ENCODE data around the gene POLA1. TPM values are rescaled to one million over a fixed set of nuclear protein-coding genes. Genes with fewer than 3 reads are reported as not detected.

The POLA1 gene
- total and polyA plus RNA-seq, 2 of the 4 experiments (the other 2 are of a cell fraction) = 4.0 to 15.1 TPM

- Histone ChIP-seq H3K56ac (ENCODE audit: extremely low read depth, insufficient read depth, low read length) (no peak overlapping the region), H3K27ac (ENCODE audit: insufficient read depth, low read length) (no peak overlapping the region), H3K14ac (replicated peaks; ENCODE audit: low read depth, low read length) (no peak overlapping the region), H4K20me1 (ENCODE audit: insufficient read depth, low read length) (no peaks in the 10 kb centered on the region; the same call in 1 of the 2 replicates), H3K4ac (ENCODE audit: low read depth, low read length) (no peak overlapping the region), H3K27me3 (ENCODE audit: control insufficient read depth, insufficient read depth, low read length) (no peaks in the 10 kb centered on the region), H3K9me1 (ENCODE audit: insufficient read depth, low read length) (no peaks in the 10 kb centered on the region), H3K9me3 (ENCODE audit: control insufficient read depth, insufficient read depth, low read length) (no peaks in the 10 kb centered on the region), H3K4me3 (ENCODE audit: insufficient read depth, low read depth, low read length) (no peak overlapping the region), H2AK5ac (ENCODE audit: low read depth, low read length) (no peak overlapping the region), H2AK9ac (replicated peaks; ENCODE audit: low read depth, low read length, poor library complexity) (no peak overlapping the region), H2BK5ac (ENCODE audit: low read depth, low read length, poor library complexity, severe bottlenecking) (no peak overlapping the region), H2BK120ac (ENCODE audit: low read depth, low read length) (no peak overlapping the region), H4K8ac (ENCODE audit: low read depth in 2 of 2, low read length in 2 of 2) (no peak overlapping the region), H3K18ac (ENCODE audit: low read depth, low read length) (no peak overlapping the region), H3K23ac (ENCODE audit: low read depth, low read length) (no peak overlapping the region), H3K79me1 (ENCODE audit: low read depth in 1 of 2, low read length in 2 of 2) (0 out of 4 replicates have a peak, but pooled peaks cover 0 to 4% of the 10 kb centered on the region in 2 experiments), H4K5ac (ENCODE audit: low read depth, low read length) (no peak overlapping the region), H4K91ac (ENCODE audit: insufficient read depth, low read depth, low read length) (no peak overlapping the region), H2AFZ (replicated peaks; ENCODE audit: low read length, poor library complexity) (peak overlapping the region; percentile 33), H3K4me2 (ENCODE audit: low read depth, low read length) (no peak overlapping the region), H3K4me1 (ENCODE audit: control insufficient read depth, insufficient read depth, low read length) (no peaks in the 10 kb centered on the region), H2BK15ac (ENCODE audit: low read depth, low read length) (no peak overlapping the region), H3K36me3 (ENCODE audit: control insufficient read depth, insufficient read depth, low read length) (no peaks in the 10 kb centered on the region), H2BK20ac (ENCODE audit: low read depth, low read length) (no peak overlapping the region), H3K9ac (ENCODE audit: low read depth, low read length) (no peak overlapping the region)
- DNase-seq = no peak
- TF ChIP-seq RCOR1 (IDR thresholded peaks at IDR 0.05; ENCODE audit: insufficient replicate concordance, low read length) = no peak
- no peak for TF ChIP-seq FOS (IDR thresholded peaks at IDR 0.05; ENCODE audit: low read depth, low read length)
- TF ChIP-seq, protein P1, sequence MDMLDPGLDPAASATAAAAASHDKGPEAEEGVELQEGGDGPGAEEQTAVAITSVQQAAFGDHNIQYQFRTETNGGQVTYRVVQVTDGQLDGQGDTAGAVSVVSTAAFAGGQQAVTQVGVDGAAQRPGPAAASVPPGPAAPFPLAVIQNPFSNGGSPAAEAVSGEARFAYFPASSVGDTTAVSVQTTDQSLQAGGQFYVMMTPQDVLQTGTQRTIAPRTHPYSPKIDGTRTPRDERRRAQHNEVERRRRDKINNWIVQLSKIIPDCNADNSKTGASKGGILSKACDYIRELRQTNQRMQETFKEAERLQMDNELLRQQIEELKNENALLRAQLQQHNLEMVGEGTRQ (IDR thresholded peaks at IDR 0.05; ENCODE audit: low read depth, low read length) = no peak
- TF ChIP-seq NFE2L2 (IDR thresholded peaks at IDR 0.05; ENCODE audit: low read depth, low read length) = no peak
- TF ChIP-seq RAD21 (IDR thresholded peaks at IDR 0.05; ENCODE audit: low read length) = no peak
- TF ChIP-seq, protein P2, sequence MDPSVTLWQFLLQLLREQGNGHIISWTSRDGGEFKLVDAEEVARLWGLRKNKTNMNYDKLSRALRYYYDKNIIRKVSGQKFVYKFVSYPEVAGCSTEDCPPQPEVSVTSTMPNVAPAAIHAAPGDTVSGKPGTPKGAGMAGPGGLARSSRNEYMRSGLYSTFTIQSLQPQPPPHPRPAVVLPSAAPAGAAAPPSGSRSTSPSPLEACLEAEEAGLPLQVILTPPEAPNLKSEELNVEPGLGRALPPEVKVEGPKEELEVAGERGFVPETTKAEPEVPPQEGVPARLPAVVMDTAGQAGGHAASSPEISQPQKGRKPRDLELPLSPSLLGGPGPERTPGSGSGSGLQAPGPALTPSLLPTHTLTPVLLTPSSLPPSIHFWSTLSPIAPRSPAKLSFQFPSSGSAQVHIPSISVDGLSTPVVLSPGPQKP (IDR thresholded peaks at IDR 0.05; ENCODE audit: borderline replicate concordance, low read depth, low read length) = no peak
- no peak for TF ChIP-seq CTCF (conservative IDR thresholded peaks at IDR 0.05; ENCODE audit: low read depth, low read length)
- TF ChIP-seq MXI1 (IDR thresholded peaks at IDR 0.05; ENCODE audit: borderline replicate concordance, low read depth, low read length) = no peak
- no peak for TF ChIP-seq CHD1 (IDR thresholded peaks at IDR 0.05; ENCODE audit: low read depth, low read length)
- TF ChIP-seq CEBPB (IDR thresholded peaks at IDR 0.05; ENCODE audit: low read depth, low read length) = no peak
- no peak for TF ChIP-seq RFX5 (IDR thresholded peaks at IDR 0.05; ENCODE audit: low read depth, low read length)
- TF ChIP-seq MAFK (IDR thresholded peaks at IDR 0.05; ENCODE audit: low read depth, low read length) = no peak
- no peak for TF ChIP-seq SMC3 (IDR thresholded peaks at IDR 0.05; ENCODE audit: low read depth, low read length)
- no peak for TF ChIP-seq BHLHE40 (IDR thresholded peaks at IDR 0.05; ENCODE audit: low read depth, low read length)
- no peak for TF ChIP-seq POLR2A (IDR thresholded peaks at IDR 0.05; ENCODE audit: low read depth, low read length)
- TF ChIP-seq MAZ (IDR thresholded peaks at IDR 0.05; ENCODE audit: borderline replicate concordance, low read depth, low read length) = no peak
- no peak for ATAC-seq (ENCODE audit: low read depth)
- WGBS, 2 experiments (ENCODE audit: extremely low coverage in 2 of 2, insufficient read length in 1 of 2) = 80% methylated on average over 1 of the region's 6 CpGs; no CpG with 5 or more reads in 1 of the 2 experiments
- in situ Hi-C loops (cut with MboI; ENCODE audit: low sequenced_read_pairs) = no loop called here
- dilution Hi-C loops (cut with HindIII; ENCODE audit: low sequenced_read_pairs, unreplicated experiment) = no loop called here
- CTCF ChIA-PET = no interaction called here
- POLR2A ChIA-PET (ENCODE audit: unreplicated experiment) = no interaction called here
- intact Hi-C loops (cut with micrococcal nuclease) = no loop called here
- BruUV-seq (replicated peaks) = no TSS peak
Measured at GRCh38 chrX:24696294-24696693, 2.6 kb downstream of the POLA1 start.

Measured in IMR-90 (cell line).